CD1c-positive myeloid dendritic cell (primary cell): ENCODE measurements around the gene PPY.
"Not testable (repeated sequence)": the region's sequence is repeated elsewhere in the genome, so short reads cannot be mapped to it uniquely, and the experiment has no call there.

Source experiments
- DNase-seq: peaks from one replicate; pipeline ENCODE4 v3.0.0-alpha.2; 2016; ENCODE audit errors: extremely low spot score

PPY gene

GRCh38 chr17:43932357-43932756 is 9.9 kb downstream of the PPY start:
- DNase-seq: no peak

GRCh38 chr17:43931062-43931571 is 11.2 kb downstream of the PPY start:
- DNase-seq: no peak

- no peak for DNase-seq
These were observed 13.7 kb downstream of the PPY start for GRCh38 chr17:43928609-43929008.

GRCh38 chr17:43927929-43928328 is 14.3 kb downstream of the PPY start:
- DNase-seq: not testable (repeated sequence)

GRCh38 chr17:43927060-43927864 is 15.0 kb downstream of the PPY start:
- no peak for DNase-seq

- no peak for DNase-seq
These were observed 17.7 kb downstream of the PPY start for GRCh38 chr17:43924558-43924957.

- DNase-seq: no peak
These were observed 21.7 kb downstream of the PPY start for GRCh38 chr17:43920500-43921095.

- DNase-seq: no peak
These were observed 24.3 kb downstream of the PPY start for GRCh38 chr17:43918026-43918389.

GRCh38 chr17:43917348-43918025 is 24.8 kb downstream of the PPY start:
- peak; percentile 49 for DNase-seq

GRCh38 chr17:43917016-43917347 is 25.3 kb downstream of the PPY start:
- DNase-seq: no peak

GRCh38 chr17:43916385-43916784 is 25.9 kb downstream of the PPY start:
- DNase-seq: no peak

GRCh38 chr17:43915559-43915958 is 26.7 kb downstream of the PPY start:
- no peak for DNase-seq

GRCh38 chr17:43914451-43914850 is 27.8 kb downstream of the PPY start:
- DNase-seq: no peak

- DNase-seq: no peak
These were observed 28.7 kb downstream of the PPY start for GRCh38 chr17:43913584-43913983.

GRCh38 chr17:43912635-43913304 is 29.5 kb downstream of the PPY start:
- no peak for DNase-seq

GRCh38 chr17:43911904-43912303 is 30.4 kb downstream of the PPY start:
- no peak for DNase-seq

- DNase-seq: no peak
These were observed 32.6 kb downstream of the PPY start for GRCh38 chr17:43909537-43910231.

GRCh38 chr17:43907998-43908721 is 34.1 kb downstream of the PPY start:
- DNase-seq: peak; percentile 26

GRCh38 chr17:43907425-43907981 is 34.8 kb downstream of the PPY start, which contains the start of gene MPP2:
MPP2 (minus strand) TSS chr17:43907536; CDS start chr17:43904460, 3,076 bp downstream.
- DNase-seq: peak; percentile 35

- DNase-seq: no peak
These were observed 35.3 kb downstream of the PPY start for GRCh38 chr17:43906951-43907424.
